HCT116 (cell line): ENCODE data around the gene MED13L. TPM values are rescaled to one million over a fixed set of nuclear protein-coding genes. Genes with fewer than 3 reads are reported as not detected.

Experiments used
- ATAC-seq: fragments of 200-7000 bp; cut with Tn5 transposase; 2 replicates; pipeline ENCODE4 v1.9.1; 2020; ENCODE audit warnings: mild to moderate bottlenecking, moderate library complexity
- BruUV-seq: library from RNA; stranded (reverse); fragments of 400-500 nt; replicated peaks from 2 replicates; lab custom pipeline; 2021; lab: Mats Ljungman, UMichigan
- CTCF ChIA-PET: fragments of 300-600 bp; sonication (Branson Sonifier 250); formaldehyde crosslinking; loops from one replicate; lab custom pipeline; 2021; ENCODE audit warnings: antibody characterized with exemption; lab: Charles Lee
- POLR2A ChIA-PET: fragments of 300-600, 350-600 bp; sonication (Branson Sonifier 250); formaldehyde crosslinking; loops from one replicate; lab custom pipeline; 2021; ENCODE audit warnings: antibody characterized with exemption; lab: Charles Lee
- RAD21 ChIA-PET, 2 experiments: fragments of 300-600 bp; sonication (Branson Sonifier 250); formaldehyde crosslinking; loops; one replicate each; lab custom pipeline; 2023; ENCODE audit warnings: low total read pairs in 2 of 2; ENCODE audit not compliant: uncharacterized antibody in 2 of 2, unreplicated experiment in 2 of 2, low non-redundant PET in 1 of 2; lab: Charles Lee
- DNase-seq: peaks from one replicate; pipeline ENCODE4 v3.0.0-alpha.2; 2010; ENCODE audit warnings: low read depth, low spot score
- H2AFZ ChIP-seq: fragments of 200-600 bp; shearing (Covaris generic), sonication (generic); 2 replicates; pipeline ENCODE4 v1.6.1; 2017; ENCODE audit warnings: low read depth, mixed run types, mixed read lengths, antibody characterized with exemption, low read length; ENCODE audit not compliant: poor library complexity, severe bottlenecking
- H3K27ac ChIP-seq: 2 replicates; pipeline ENCODE4 v1.5.1; 2012; ENCODE audit warnings: low read depth, low read length
- H3K27me3 ChIP-seq: fragments of 200-600 bp; sonication (generic); 2 replicates; pipeline ENCODE4 v1.6.1; 2016; ENCODE audit warnings: mixed run types, low read length, mixed read lengths; ENCODE audit not compliant: insufficient read depth
- H3K36me3 ChIP-seq, 2 experiments: fragments of 200-500 bp in 1 of 2; fragments of 200-600 bp in 1 of 2; sonication (Bioruptor generic) in 1 of 2; sonication (generic) in 1 of 2; 2 replicates each; pipeline versions ENCODE4 v1.5.1 to v1.6.1; 2014 to 2016; ENCODE audit warnings: low read length in 2 of 2, inconsistent platforms in 1 of 2, mixed read lengths in 1 of 2, mixed run types in 1 of 2; ENCODE audit not compliant: insufficient read depth in 2 of 2, control insufficient read depth in 1 of 2
- H3K4me1 ChIP-seq, 2 experiments: fragments of 200-600 bp in 1 of 2; sonication (generic) in 1 of 2; 2 replicates each; pipeline versions ENCODE4 v1.5.1 to v1.6.1; 2012 to 2017; ENCODE audit warnings: low read length in 2 of 2, inconsistent platforms in 1 of 2, mild to moderate bottlenecking in 1 of 2, mixed read lengths in 1 of 2, mixed run types in 1 of 2, moderate library complexity in 1 of 2; ENCODE audit not compliant: insufficient read depth in 2 of 2, control insufficient read depth in 1 of 2
- H3K4me2 ChIP-seq: fragments of 200-600 bp; sonication (generic); 2 replicates; pipeline ENCODE4 v1.6.1; 2017; ENCODE audit warnings: mixed run types, low read length, mixed read lengths
- H3K4me3 ChIP-seq, 2 experiments: fragments of 200-600 bp in 1 of 2; sonication (generic) in 1 of 2; replicated peaks in 1 of 2; 2 replicates each; pipeline ENCODE4 v1.5.1; 2011 to 2016; ENCODE audit warnings: low read length in 2 of 2, control low read depth in 1 of 2, low read depth in 1 of 2, mild to moderate bottlenecking in 1 of 2, mixed read lengths in 1 of 2, mixed run types in 1 of 2
- H3K79me2 ChIP-seq: fragments of 200-600 bp; sonication (generic); 2 replicates; pipeline ENCODE4 v1.6.1; 2017; ENCODE audit warnings: mild to moderate bottlenecking, mixed run types, low read length, moderate library complexity, mixed read lengths; ENCODE audit not compliant: insufficient read depth
- H3K9ac ChIP-seq: fragments of 200-600 bp; sonication (generic); 2 replicates; pipeline ENCODE4 v1.6.1; 2016; ENCODE audit warnings: low read length, mixed read lengths
- H3K9me2 ChIP-seq: fragments of 200-600 bp; sonication (generic), shearing (Covaris generic); 2 replicates; pipeline ENCODE4 v1.6.1; 2017; ENCODE audit warnings: mixed run types, mild to moderate bottlenecking, moderate library complexity; ENCODE audit not compliant: insufficient read depth
- H3K9me3 ChIP-seq, 2 experiments: fragments of 200-500 bp in 1 of 2; fragments of 200-600 bp in 1 of 2; sonication (Bioruptor generic) in 1 of 2; sonication (generic) in 1 of 2; 2 replicates each; pipeline ENCODE4 v1.6.1; 2014 to 2017; ENCODE audit warnings: low read length in 2 of 2, mixed read lengths in 2 of 2, inconsistent platforms in 1 of 2, low read depth in 1 of 2, mild to moderate bottlenecking in 1 of 2, mixed run types in 1 of 2, moderate library complexity in 1 of 2; ENCODE audit not compliant: control insufficient read depth in 1 of 2, insufficient read depth in 1 of 2
- H4K20me1 ChIP-seq: fragments of 200-600 bp; sonication (generic), shearing (Covaris generic); 2 replicates; pipeline ENCODE4 v1.6.1; 2017; ENCODE audit warnings: mixed run types, mild to moderate bottlenecking, moderate library complexity; ENCODE audit not compliant: insufficient read depth
- ATF3 ChIP-seq: IDR thresholded peaks from 2 replicates; pipeline ENCODE4 v1.6.1; 2012
- CBX3 ChIP-seq: IDR thresholded peaks from 2 replicates; pipeline ENCODE4 v1.6.1; 2012; ENCODE audit warnings: low read depth
- CEBPB ChIP-seq: IDR thresholded peaks from 2 replicates; pipeline ENCODE4 v1.6.1; 2012; ENCODE audit warnings: low read depth
- CTCF ChIP-seq, 3 experiments: fragments of 200-600 bp in 1 of 3; sonication (generic) in 1 of 3; IDR thresholded peaks in 2 of 3; conservative IDR thresholded peaks in 1 of 3; 2 replicates each; pipeline ENCODE4 v1.5.1; 2012 to 2017; ENCODE audit warnings: low read depth in 2 of 3, low read length in 2 of 3, antibody characterized with exemption in 1 of 3, borderline replicate concordance in 1 of 3, control low read depth in 1 of 3, mild to moderate bottlenecking in 1 of 3, mixed read lengths in 1 of 3, mixed run types in 1 of 3, moderate library complexity in 1 of 3; ENCODE audit not compliant: insufficient read depth in 1 of 3
- EGR1 ChIP-seq: IDR thresholded peaks from 2 replicates; pipeline ENCODE4 v1.6.1; 2012; ENCODE audit warnings: low read depth
- ELF1 ChIP-seq: IDR thresholded peaks from 2 replicates; pipeline ENCODE4 v1.6.1; 2012; ENCODE audit warnings: low read depth, borderline replicate concordance
- EZH2phosphoT487 ChIP-seq: fragments of 200-600 bp; IDR thresholded peaks from 2 replicates; pipeline ENCODE4 v1.6.1; 2018; ENCODE audit warnings: antibody characterized with exemption, borderline replicate concordance
- FOSL1 ChIP-seq: IDR thresholded peaks from 2 replicates; pipeline ENCODE4 v1.6.1; 2012; ENCODE audit warnings: low read depth
- JUND ChIP-seq: IDR thresholded peaks from 2 replicates; pipeline ENCODE4 v1.6.1; 2012
- MAX ChIP-seq: IDR thresholded peaks from 2 replicates; pipeline ENCODE4 v1.6.1; 2012
- POLR2A ChIP-seq: IDR thresholded peaks from 2 replicates; pipeline ENCODE4 v1.7.0; 2011; ENCODE audit warnings: borderline replicate concordance; ENCODE audit not compliant: insufficient read depth, insufficient read length; ENCODE audit errors: extremely low read depth
- RAD21 ChIP-seq: IDR thresholded peaks from 2 replicates; pipeline ENCODE4 v1.6.1; 2012; ENCODE audit warnings: low read depth, mild to moderate bottlenecking
- REST ChIP-seq: IDR thresholded peaks from 2 replicates; pipeline ENCODE4 v1.6.1; 2012; ENCODE audit warnings: low read depth
- SIN3A ChIP-seq: IDR thresholded peaks from 2 replicates; pipeline ENCODE4 v1.6.1; 2012; ENCODE audit warnings: low read depth
- SRF ChIP-seq: IDR thresholded peaks from 2 replicates; pipeline ENCODE4 v1.6.1; 2012; ENCODE audit warnings: low read depth
- ZFX ChIP-seq: fragments of 450-650 bp; IDR thresholded peaks from 2 replicates; pipeline ENCODE4 v1.6.1; 2017
- ZNF274 ChIP-seq: fragments of 200-500 bp; sonication (Bioruptor generic); IDR thresholded peaks from 2 replicates; pipeline ENCODE4 v1.6.1; 2014; ENCODE audit warnings: mild to moderate bottlenecking, low read depth, low read length, inconsistent platforms
- intact Hi-C: fragments of 100-400 bp; cut with micrococcal nuclease; formaldehyde crosslinking; loops from 2 replicates; pipeline ENCODE4 v1.10.0; 2022
- total RNA-seq: library from RNA; stranded (reverse); gene quantifications from one replicate; pipeline ENCODE4 v1.2.1, GENCODE V29; 2021; ENCODE audit not compliant: unreplicated experiment

MED13L gene
- total RNA-seq, 1 experiment from 2014 or later, result 176 TPM

- no TSS peak for BruUV-seq
- intact Hi-C loops, result no loop called here
- H3K9me2 ChIP-seq, result no peaks in the 10 kb centered on the region
- H3K9me3 ChIP-seq, result peaks cover 5 to 7% of the 10 kb centered on the region in 2 experiments; a peak in 1 of 4 replicates
- no peak overlapping the region for H3K9ac ChIP-seq
- H4K20me1 ChIP-seq, result no peaks in the 10 kb centered on the region
- no peak overlapping the region for H2AFZ ChIP-seq
- ATAC-seq (no peak), DNase-seq (no peak)
- H3K4me2 ChIP-seq, result no peak overlapping the region
- no peak overlapping the region for H3K27ac ChIP-seq
- H3K4me3 ChIP-seq, result no peak overlapping the region
- no peaks in the 10 kb centered on the region for H3K27me3 ChIP-seq
- TF ChIP-seq JUND (no peak), CEBPB (no peak), ATF3 (no peak), EZH2phosphoT487 (no peak), MAX (no peak), CBX3 (no peak), FOSL1 (no peak), ZNF274 (no peak), RAD21 (no peak), ZFX (no peak)
- ChIA-PET CTCF (interaction anchor here (1.1 kb wide), 1 partner anchor 766 kb away, joined by 4 read pairs; no protein-coding TSS in a partner anchor), POLR2A (no interaction called here), RAD21 (no interaction called here)
- H3K79me2 ChIP-seq, result no peaks in the 10 kb centered on the region
- no peaks in the 10 kb centered on the region for H3K36me3 ChIP-seq
- H3K4me1 ChIP-seq, result peaks cover 8% of the 10 kb centered on the region in 2 experiments; a peak in 3 of 4 replicates
Measured at GRCh38 chr12:115943310-115943629, 334.2 kb downstream of the MED13L start.

GRCh38 chr12:115942346-115942745 is 335.1 kb downstream of the MED13L start:
- no peak for ATAC-seq
- POLR2A ChIA-PET, result no interaction called here
- H3K9ac ChIP-seq, result no peak overlapping the region
- H3K27ac ChIP-seq, result no peak overlapping the region
- H3K27me3 ChIP-seq, result no peaks in the 10 kb centered on the region
- H3K36me3 ChIP-seq, result no peaks in the 10 kb centered on the region
- no peak overlapping the region for H3K4me3 ChIP-seq
- H2AFZ ChIP-seq, result no peak overlapping the region
- no peak for DNase-seq
- no TSS peak for BruUV-seq
- RAD21 ChIA-PET, result no interaction called here
- no peaks in the 10 kb centered on the region for H3K9me2 ChIP-seq
- intact Hi-C loops, result no loop called here
- H3K4me1 ChIP-seq, result peaks cover 8% of the 10 kb centered on the region in 2 experiments; a peak in 3 of 4 replicates
- H3K9me3 ChIP-seq, result peaks cover 5 to 7% of the 10 kb centered on the region in 2 experiments; a peak in 1 of 4 replicates
- CTCF ChIA-PET, result interaction anchor here (1.1 kb wide), 1 partner anchor 766 kb away, joined by 4 read pairs; no protein-coding TSS in a partner anchor
- H3K79me2 ChIP-seq, result no peaks in the 10 kb centered on the region
- H4K20me1 ChIP-seq, result no peaks in the 10 kb centered on the region
- H3K4me2 ChIP-seq, result no peak overlapping the region
- TF ChIP-seq ZNF274, result no peak
- no peak for TF ChIP-seq SIN3A
- TF ChIP-seq ZFX, result no peak
- no peak for TF ChIP-seq JUND
- TF ChIP-seq REST, result no peak
- TF ChIP-seq CBX3, result no peak
- TF ChIP-seq CEBPB, result no peak
- no peak for TF ChIP-seq CTCF (IDR thresholded peaks at IDR 0.05 in 2 of 3, conservative IDR thresholded peaks at IDR 0.05 in 1 of 3; ENCODE audit: borderline replicate concordance in 1 of 3, insufficient read depth in 1 of 3, low read depth in 2 of 3, low read length in 2 of 3)
- TF ChIP-seq SRF, result no peak
- no peak for TF ChIP-seq EGR1
- no peak for TF ChIP-seq POLR2A
- TF ChIP-seq ELF1, result no peak
- no peak for TF ChIP-seq ATF3
